ENCODE data around the gene NRG2.

- TF ChIP-seq CTCF (IDR thresholded peaks at IDR 0.05): no peak
- TF ChIP-seq SMC3 (IDR thresholded peaks at IDR 0.05; ENCODE audit: low read depth, low read length): no peak
Observed at GRCh38 chr5:140058212-140058932, 15.3 kb upstream of the NRG2 start.
